ENCODE results near the gene STXBP2.

- no peak for TF ChIP-seq CTCF (IDR thresholded peaks at IDR 0.05)
- TF ChIP-seq EZH2phosphoT487 (IDR thresholded peaks at IDR 0.05): no peak
- no peak for TF ChIP-seq EZH2 (IDR thresholded peaks at IDR 0.05)
These were observed 36.2 kb upstream of the STXBP2 start for GRCh38 chr19:7600721-7601120.
